HEK293 (cell line): ENCODE data around the gene COL19A1.
A peak's percentile ranks its signal among the peaks of the same experiment; 100 is the strongest.

Experiments used
- CTCF ChIA-PET: fragments of 350-600 bp; formaldehyde crosslinking; extraction: SDS; loops from one replicate; lab custom pipeline; 2021; ENCODE audit warnings: antibody characterized with exemption; lab: Yijun Ruan, JAX
- POLR2A ChIA-PET: fragments of 300-600 bp; formaldehyde crosslinking; extraction: SDS; loops from one replicate; lab custom pipeline; 2020; ENCODE audit warnings: antibody characterized with exemption, inconsistent platforms; lab: Yijun Ruan, JAX
- H3K27ac ChIP-seq: fragments of 200-500 bp; sonication (Bioruptor generic); 2 replicates; pipeline ENCODE4 v1.5.1; 2014; ENCODE audit warnings: low read depth, low read length, control low read depth, inconsistent platforms; ENCODE audit errors: extremely low read depth
- H3K36me3 ChIP-seq, 2 experiments: fragments of 200-500 bp in 1 of 2; sonication (Bioruptor generic) in 1 of 2; 1 replicate in 1 of 2; 2 replicates in 1 of 2; pipeline ENCODE4 v1.5.1; 2014 to 2017; ENCODE audit warnings: inconsistent platforms in 2 of 2, low read length in 2 of 2; ENCODE audit not compliant: control insufficient read depth in 2 of 2, insufficient read depth in 1 of 2
- H3K4me1 ChIP-seq: fragments of 200-500 bp; sonication (Bioruptor generic); 2 replicates; pipeline ENCODE4 v1.5.1; 2014; ENCODE audit warnings: mild to moderate bottlenecking, low read length, inconsistent platforms; ENCODE audit not compliant: control insufficient read depth, insufficient read depth
- H3K4me3 ChIP-seq: 2 replicates; pipeline ENCODE4 v1.5.1; 2011; ENCODE audit warnings: low read depth, mild to moderate bottlenecking, control low read depth, low read length, moderate library complexity
- H3K9me3 ChIP-seq: fragments of 200-500 bp; sonication (Bioruptor generic); 2 replicates; pipeline ENCODE4 v1.5.1; 2014; ENCODE audit warnings: low read depth, low read length, inconsistent platforms; ENCODE audit not compliant: control insufficient read depth, insufficient read depth
- KLF17 ChIP-seq: fragments of 450-650 bp; formaldehyde crosslinking; IDR thresholded peaks from 2 replicates; pipeline ENCODE4 v1.5.1; 2016; ENCODE audit warnings: missing biosample characterization, missing genetic modification characterization
- MEIS1 ChIP-seq: sonication (generic); formaldehyde crosslinking; IDR thresholded peaks from 2 replicates; pipeline ENCODE4 v1.8.1; 2022; ENCODE audit warnings: missing genetic modification reagents, mild to moderate bottlenecking, borderline replicate concordance
- OSR2 ChIP-seq: fragments of 450-650 bp; formaldehyde crosslinking; IDR thresholded peaks from 2 replicates; pipeline ENCODE4 v1.5.1; 2016; ENCODE audit warnings: missing biosample characterization, missing genetic modification characterization
- PRDM10 ChIP-seq: fragments of 450-650 bp; formaldehyde crosslinking; IDR thresholded peaks from 2 replicates; pipeline ENCODE4 v1.5.1; 2016; ENCODE audit warnings: missing biosample characterization, missing genetic modification characterization
- RBAK ChIP-seq: fragments of 450-650 bp; formaldehyde crosslinking; IDR thresholded peaks from 2 replicates; pipeline ENCODE4 v1.5.1; 2016; ENCODE audit warnings: missing biosample characterization, missing genetic modification characterization
- SP7 ChIP-seq: fragments of 450-650 bp; formaldehyde crosslinking; IDR thresholded peaks from 2 replicates; pipeline ENCODE4 v1.5.1; 2016; ENCODE audit warnings: missing biosample characterization, missing genetic modification characterization
- TCF7L2 ChIP-seq: IDR thresholded peaks from 2 replicates; pipeline ENCODE4 v1.6.1; 2011; ENCODE audit warnings: low read depth, mild to moderate bottlenecking, inconsistent platforms, low read length, moderate library complexity, borderline replicate concordance
- TRIM28 ChIP-seq: IDR thresholded peaks from 2 replicates; pipeline ENCODE4 v1.6.1; 2011; ENCODE audit warnings: low read length, control low read depth, borderline replicate concordance
- ZBTB20 ChIP-seq: fragments of 450-650 bp; formaldehyde crosslinking; IDR thresholded peaks from 2 replicates; pipeline ENCODE4 v1.5.1; 2016; ENCODE audit warnings: missing biosample characterization, missing genetic modification characterization
- ZBTB21 ChIP-seq: fragments of 450-650 bp; formaldehyde crosslinking; IDR thresholded peaks from 2 replicates; pipeline ENCODE4 v1.5.1; 2017; ENCODE audit warnings: missing biosample characterization, missing genetic modification characterization
- ZBTB44 ChIP-seq: fragments of 450-650 bp; IDR thresholded peaks from 2 replicates; pipeline ENCODE4 v1.5.1; 2018; ENCODE audit warnings: missing biosample characterization, mild to moderate bottlenecking, missing genetic modification characterization
- ZBTB48 ChIP-seq: fragments of 450-650 bp; formaldehyde crosslinking; IDR thresholded peaks from 2 replicates; pipeline ENCODE4 v1.5.1; 2016; ENCODE audit warnings: missing biosample characterization, missing genetic modification characterization
- ZFP41 ChIP-seq: fragments of 450-650 bp; formaldehyde crosslinking; IDR thresholded peaks from 2 replicates; pipeline ENCODE4 v1.5.1; 2016; ENCODE audit warnings: missing biosample characterization, missing genetic modification characterization, borderline replicate concordance
- ZNF112 ChIP-seq: fragments of 450-650 bp; formaldehyde crosslinking; IDR thresholded peaks from 2 replicates; pipeline ENCODE4 v1.5.0; 2017; ENCODE audit warnings: missing biosample characterization, missing genetic modification characterization
- ZNF157 ChIP-seq: fragments of 450-650 bp; formaldehyde crosslinking; IDR thresholded peaks from 2 replicates; pipeline ENCODE4 v1.5.1; 2016; ENCODE audit warnings: missing biosample characterization, missing genetic modification characterization
- ZNF2 ChIP-seq: fragments of 450-650 bp; formaldehyde crosslinking; IDR thresholded peaks from 2 replicates; pipeline ENCODE4 v1.5.1; 2016; ENCODE audit warnings: missing biosample characterization, missing genetic modification characterization
- ZNF202 ChIP-seq: fragments of 450-650 bp; formaldehyde crosslinking; IDR thresholded peaks from 2 replicates; pipeline ENCODE4 v1.5.1; 2016; ENCODE audit warnings: missing biosample characterization, missing genetic modification characterization, borderline replicate concordance
- ZNF214 ChIP-seq: fragments of 450-650 bp; formaldehyde crosslinking; IDR thresholded peaks from 2 replicates; pipeline ENCODE4 v1.5.1; 2017; ENCODE audit warnings: missing biosample characterization, mild to moderate bottlenecking, missing genetic modification characterization, borderline replicate concordance
- ZNF24 ChIP-seq: fragments of 450-650 bp; formaldehyde crosslinking; IDR thresholded peaks from 2 replicates; pipeline ENCODE4 v1.5.1; 2016; ENCODE audit warnings: missing biosample characterization, missing genetic modification characterization
- ZNF274 ChIP-seq, 2 experiments: fragments of 200-500 bp in 1 of 2; fragments of 450-650 bp in 1 of 2; sonication (Bioruptor generic) in 1 of 2; formaldehyde crosslinking in 1 of 2; IDR thresholded peaks; 2 replicates each; pipeline versions ENCODE4 v1.5.1 to v1.6.1; 2014 to 2016; ENCODE audit warnings: borderline replicate concordance in 1 of 2, inconsistent platforms in 1 of 2, low read length in 1 of 2, missing biosample characterization in 1 of 2, missing genetic modification characterization in 1 of 2
- ZNF350 ChIP-seq: fragments of 450-650 bp; formaldehyde crosslinking; IDR thresholded peaks from 2 replicates; pipeline ENCODE4 v1.5.0; 2017; ENCODE audit warnings: missing biosample characterization, mild to moderate bottlenecking, missing genetic modification characterization
- ZNF354C ChIP-seq: fragments of 450-650 bp; formaldehyde crosslinking; IDR thresholded peaks from 2 replicates; pipeline ENCODE4 v1.5.1; 2016; ENCODE audit warnings: missing biosample characterization, missing genetic modification characterization, low read depth, borderline replicate concordance
- ZNF423 ChIP-seq: fragments of 450-650 bp; formaldehyde crosslinking; IDR thresholded peaks from 2 replicates; pipeline ENCODE4 v1.5.1; 2016; ENCODE audit warnings: missing biosample characterization, missing genetic modification characterization
- ZNF521 ChIP-seq: fragments of 450-650 bp; formaldehyde crosslinking; IDR thresholded peaks from 2 replicates; pipeline ENCODE4 v1.5.1; 2017; ENCODE audit warnings: missing biosample characterization, mild to moderate bottlenecking, missing genetic modification characterization
- ZNF654 ChIP-seq: fragments of 450-650 bp; formaldehyde crosslinking; IDR thresholded peaks from 2 replicates; pipeline ENCODE4 v1.5.1; 2016; ENCODE audit warnings: low read depth, missing biosample characterization, missing genetic modification characterization
- ZNF677 ChIP-seq: fragments of 450-650 bp; IDR thresholded peaks from 2 replicates; pipeline ENCODE4 v1.5.0; 2018; ENCODE audit warnings: missing biosample characterization, mild to moderate bottlenecking, missing genetic modification characterization, moderate library complexity
- ZNF768 ChIP-seq: fragments of 450-650 bp; formaldehyde crosslinking; IDR thresholded peaks from 2 replicates; pipeline ENCODE4 v1.5.1; 2018; ENCODE audit warnings: missing biosample characterization, mild to moderate bottlenecking, missing genetic modification characterization
- ZNF791 ChIP-seq: fragments of 450-650 bp; formaldehyde crosslinking; IDR thresholded peaks from 2 replicates; pipeline ENCODE4 v1.5.1; 2016; ENCODE audit warnings: missing biosample characterization, missing genetic modification characterization
- ZNF843 ChIP-seq: fragments of 450-650 bp; formaldehyde crosslinking; IDR thresholded peaks from 2 replicates; pipeline ENCODE4 v1.5.1; 2016; ENCODE audit warnings: missing biosample characterization, missing genetic modification characterization
- ZSCAN16 ChIP-seq: fragments of 450-650 bp; formaldehyde crosslinking; IDR thresholded peaks from 2 replicates; pipeline ENCODE4 v1.5.1; 2016; ENCODE audit warnings: missing biosample characterization, missing genetic modification characterization
- ZSCAN23 ChIP-seq: fragments of 450-650 bp; formaldehyde crosslinking; IDR thresholded peaks from 2 replicates; pipeline ENCODE4 v1.5.1; 2016; ENCODE audit warnings: missing biosample characterization, missing genetic modification characterization
- TF ChIP-seq, protein P1 (sequence below): sonication (generic); formaldehyde crosslinking; IDR thresholded peaks from 2 replicates; pipeline ENCODE4 v1.8.1; 2022; ENCODE audit warnings: mild to moderate bottlenecking, moderate library complexity, missing genetic modification reagents

The COL19A1 gene

DNA sequence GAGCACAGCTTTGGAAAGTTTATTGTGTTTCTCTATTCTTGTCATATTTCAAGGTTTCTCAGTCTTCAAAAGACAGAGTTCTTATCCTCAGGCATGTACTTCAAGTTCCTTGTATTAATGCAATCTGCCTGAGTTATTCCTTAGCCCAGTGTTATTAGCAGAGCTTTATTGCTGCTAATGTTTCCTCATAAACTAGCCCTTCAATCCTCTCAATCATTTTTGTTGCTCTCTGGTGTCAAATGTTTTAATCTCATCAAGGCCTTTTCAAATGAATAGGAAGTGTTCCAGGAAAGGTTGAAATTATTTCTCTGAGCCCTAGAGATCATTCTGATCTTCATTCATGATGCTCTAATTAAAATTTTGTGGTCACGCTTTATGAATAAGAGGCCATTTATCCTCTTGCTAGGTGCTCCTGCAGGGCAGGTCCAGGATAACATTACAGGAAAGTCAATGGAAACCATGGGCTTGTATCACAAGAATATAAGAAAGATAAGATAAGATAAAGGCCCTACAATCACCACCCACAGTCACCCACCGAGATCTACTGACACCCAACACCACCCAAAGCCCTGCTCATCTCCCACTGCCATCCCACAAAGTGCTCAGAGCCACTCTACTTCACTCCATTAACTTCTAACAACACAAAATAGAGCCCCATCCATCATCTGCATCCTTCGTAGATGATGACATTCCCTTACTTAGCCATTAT, 310.6 kb downstream of the COL19A1 start:
- Histone ChIP-seq H3K9me3 (no peaks in the 10 kb centered on the region), H3K4me3 (no peak overlapping the region), H3K4me1 (peaks cover 7% of the 10 kb centered on the region; the same call in 1 of the 2 replicates), H3K27ac (no peak overlapping the region), H3K36me3 (no peaks in the 10 kb centered on the region)
- ChIA-PET POLR2A (no interaction called here), CTCF (interaction anchor here (0.5 to 2.1 kb wide), 3 partner anchors 11 to 66 kb away, joined by 3 to 16 read pairs (median 3); no protein-coding TSS in a partner anchor)
- no peak for TF ChIP-seq ZNF202 (tag by site-specific recombination)
- TF ChIP-seq ZNF768 (tag by site-specific recombination), result no peak
- no peak for TF ChIP-seq ZNF654 (tag by site-specific recombination)
- no peak for TF ChIP-seq SP7 (tag by site-specific recombination)
- 0 out of 2 replicates have a peak, but pooled peaks have one; percentile 19 for TF ChIP-seq TRIM28
- no peak for TF ChIP-seq ZBTB44 (tag by site-specific recombination)
- no peak for TF ChIP-seq ZNF112
- no peak for TF ChIP-seq MEIS1 (CRISPR knock-in tag)
- TF ChIP-seq ZBTB20 (tag by site-specific recombination), result no peak
- TF ChIP-seq KLF17 (tag by site-specific recombination), result no peak
- TF ChIP-seq ZSCAN16, result no peak
- no peak for TF ChIP-seq ZBTB21 (tag by site-specific recombination)
- TF ChIP-seq ZSCAN23, result no peak
- TF ChIP-seq RBAK (tag by site-specific recombination), result no peak
- peak; percentile 90 for TF ChIP-seq OSR2
- TF ChIP-seq ZNF274 (IDR thresholded peaks at IDR 0.05; ENCODE audit: low read length), result no peak
- TF ChIP-seq ZNF274 (tag by site-specific recombination; IDR thresholded peaks at IDR 0.05; ENCODE audit: borderline replicate concordance), result no peak
- TF ChIP-seq ZNF354C, result no peak
- no peak for TF ChIP-seq ZNF350 (tag by site-specific recombination)
- no peak for TF ChIP-seq ZNF677 (tag by site-specific recombination)
- 0 out of 2 replicates have a peak, but pooled peaks have one; percentile 26 for TF ChIP-seq ZNF423 (tag by site-specific recombination)
- TF ChIP-seq, protein P1, sequence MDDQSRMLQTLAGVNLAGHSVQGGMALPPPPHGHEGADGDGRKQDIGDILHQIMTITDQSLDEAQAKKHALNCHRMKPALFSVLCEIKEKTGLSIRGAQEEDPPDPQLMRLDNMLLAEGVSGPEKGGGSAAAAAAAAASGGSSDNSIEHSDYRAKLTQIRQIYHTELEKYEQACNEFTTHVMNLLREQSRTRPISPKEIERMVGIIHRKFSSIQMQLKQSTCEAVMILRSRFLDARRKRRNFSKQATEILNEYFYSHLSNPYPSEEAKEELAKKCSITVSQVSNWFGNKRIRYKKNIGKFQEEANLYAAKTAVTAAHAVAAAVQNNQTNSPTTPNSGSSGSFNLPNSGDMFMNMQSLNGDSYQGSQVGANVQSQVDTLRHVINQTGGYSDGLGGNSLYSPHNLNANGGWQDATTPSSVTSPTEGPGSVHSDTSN (CRISPR knock-in tag), result no peak
- TF ChIP-seq ZFP41 (tag by site-specific recombination), result no peak
- peak; percentile 31; the same call in 1 of the 2 replicates for TF ChIP-seq TCF7L2
- no peak for TF ChIP-seq ZNF521 (tag by site-specific recombination)
- TF ChIP-seq ZNF2 (tag by site-specific recombination), result no peak
- no peak for TF ChIP-seq ZNF791 (tag by site-specific recombination)
- TF ChIP-seq ZNF843 (tag by site-specific recombination), result peak; percentile 66
- no peak for TF ChIP-seq ZBTB48 (tag by site-specific recombination)
- TF ChIP-seq ZNF157 (tag by site-specific recombination), result no peak
- TF ChIP-seq PRDM10 (tag by site-specific recombination), result no peak
- no peak for TF ChIP-seq ZNF24 (tag by site-specific recombination)
- no peak for TF ChIP-seq ZNF214
